Measurements from ENCODE around the gene ALG8. TPM values are rescaled to one million over a fixed set of nuclear protein-coding genes. Genes with fewer than 3 reads are reported as not detected.
A peak's percentile ranks its signal among the peaks of the same experiment; 100 is the strongest.

The ALG8 gene
- total RNA-seq, 2 experiments from 2014 or later = 47.3 to 51.6 TPM

GRCh38 chr11:78149646-78150045 is 10.2 kb upstream of the ALG8 start:
- DNase-seq (no peak), ATAC-seq (no peak)
- Mint-ChIP-seq H3K9me3 (ENCODE audit: low read depth) (no peaks in the 10 kb centered on the region), H3K27me3 (no peaks in the 10 kb centered on the region), H3K4me3 (no peak overlapping the region), H3K27ac (no peak overlapping the region), H3K4me1 (no peaks in the 10 kb centered on the region), H3K36me3 (no peaks in the 10 kb centered on the region)
- CTCF ChIA-PET = interaction anchor here (2.1 kb wide), 1 partner anchor 414 kb away, joined by 6 read pairs; no protein-coding TSS in a partner anchor

- Mint-ChIP-seq H3K4me3 (no peak overlapping the region), H3K9me3 (ENCODE audit: low read depth) (no peaks in the 10 kb centered on the region)
- CTCF ChIA-PET = no interaction called here
Observed at GRCh38 chr11:78147807-78148206, 8.4 kb upstream of the ALG8 start.

DNA sequence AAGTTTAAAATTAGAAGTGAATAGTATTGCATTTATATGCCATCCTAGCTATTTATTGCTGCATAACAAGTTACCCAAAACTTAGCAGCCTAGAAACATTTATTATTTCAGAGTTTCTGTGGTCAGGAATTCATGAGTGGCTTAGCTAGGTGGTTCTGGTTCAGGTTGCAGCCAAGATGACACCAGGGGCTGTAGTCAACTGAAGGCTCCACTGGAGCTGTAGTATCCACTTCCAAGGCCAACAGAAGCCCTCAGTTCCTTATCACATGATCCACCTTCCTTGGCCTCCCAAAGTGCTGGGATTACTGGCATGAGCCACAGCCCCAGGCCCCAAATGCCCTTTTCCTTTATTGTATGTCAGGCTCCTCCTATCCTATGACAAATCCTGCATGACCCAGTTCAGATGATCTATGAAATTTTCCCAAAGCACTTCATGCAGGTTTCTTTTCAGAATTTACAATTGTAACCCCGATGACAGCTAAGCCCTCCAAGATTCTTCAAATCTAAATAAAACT is 6.1 kb upstream of the ALG8 start:
- Mint-ChIP-seq H3K27ac (no peak overlapping the region), H3K4me3 (no peak overlapping the region), H3K4me1 (peaks cover 8% of the 10 kb centered on the region), H3K36me3 (peaks cover 10% of the 10 kb centered on the region), H3K9me3 (ENCODE audit: low read depth) (no peaks in the 10 kb centered on the region), H3K27me3 (no peaks in the 10 kb centered on the region)
- DNase-seq (no peak), ATAC-seq (no peak)
- CTCF ChIA-PET = interaction anchor here (0.6 kb wide), 1 partner anchor 566 kb away, joined by 3 read pairs; no protein-coding TSS in a partner anchor

More at GRCh38 chr11:78147807-78148206, 8.4 kb upstream of the ALG8 start:
- ATAC-seq = no peak
- H3K27me3 Mint-ChIP-seq = no peaks in the 10 kb centered on the region
- H3K27ac Mint-ChIP-seq = no peak overlapping the region
- H3K36me3 Mint-ChIP-seq = peaks cover 4% of the 10 kb centered on the region
- no peaks in the 10 kb centered on the region for H3K4me1 Mint-ChIP-seq
- DNase-seq = no peak

DNA sequence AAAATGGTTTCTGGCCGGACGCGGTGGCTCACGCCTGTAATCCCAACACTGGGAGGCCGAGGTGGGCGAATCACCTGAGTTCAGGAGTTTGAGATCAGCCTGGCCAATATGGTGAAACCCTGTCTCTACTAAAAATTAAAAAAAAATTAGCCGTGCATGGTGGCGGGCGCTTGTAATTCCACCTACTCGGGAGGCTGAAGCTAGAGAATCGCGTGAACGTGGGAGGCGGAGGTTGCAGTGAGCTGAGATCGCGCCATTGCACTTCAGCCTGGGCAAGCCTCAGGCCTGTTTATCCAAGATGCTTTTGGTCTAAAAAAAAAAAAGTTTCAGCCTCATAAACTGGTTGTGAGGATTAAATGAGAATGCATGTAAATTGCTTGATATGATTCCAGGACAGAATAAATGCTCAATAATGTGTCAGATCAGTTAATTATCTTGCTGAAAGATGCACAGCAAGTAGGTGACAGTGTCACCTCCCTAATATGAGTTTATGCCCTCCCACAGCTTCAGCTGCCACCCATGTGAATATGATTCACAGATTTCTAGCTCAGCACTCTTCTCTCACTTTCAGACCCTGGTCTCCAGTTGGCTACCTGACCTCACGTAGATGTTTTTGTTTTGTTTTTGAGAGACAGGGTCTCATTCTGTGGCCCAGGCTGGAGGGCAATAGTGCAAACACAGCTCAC is 1.1 kb upstream of the ALG8 start:
- Mint-ChIP-seq H3K27me3 (no peaks in the 10 kb centered on the region), H3K4me1 (peaks cover 39% of the 10 kb centered on the region), H3K9me3 (ENCODE audit: low read depth) (no peaks in the 10 kb centered on the region), H3K36me3 (peaks cover 32% of the 10 kb centered on the region), H3K4me3 (peak overlapping the region; percentile 78), H3K27ac (peak overlapping the region; percentile 52)
- DNase-seq = no peak
- CTCF ChIA-PET = interaction anchor here (1.1 to 2.1 kb wide), 4 partner anchors 66 to 434 kb away, joined by 3 to 11 read pairs (median 4); partner anchors contain the start of gene NARS2
- ATAC-seq = no peak

- Mint-ChIP-seq H3K9me3 (ENCODE audit: low read depth) (no peaks in the 10 kb centered on the region), H3K36me3 (peaks cover 37% of the 10 kb centered on the region), H3K27me3 (no peaks in the 10 kb centered on the region), H3K4me3 (peak overlapping the region; percentile 78), H3K4me1 (peaks cover 42% of the 10 kb centered on the region), H3K27ac (peak overlapping the region; percentile 88)
- ATAC-seq (peak; percentile 48), DNase-seq (peak; percentile 65)
- CTCF ChIA-PET = interaction anchor here (0.6 to 2.1 kb wide), 9 partner anchors 13 to 435 kb away, joined by 3 to 11 read pairs (median 3); partner anchors contain the start of genes KCTD21, NDUFC2 and USP35
Observed at GRCh38 chr11:78138694-78139421, 568 bp downstream of the ALG8 start.

- H3K9me3 Mint-ChIP-seq (ENCODE audit: low read depth) = no peaks in the 10 kb centered on the region
- peaks cover 39% of the 10 kb centered on the region for H3K36me3 Mint-ChIP-seq
- H3K4me3 Mint-ChIP-seq = peak overlapping the region; percentile 78
- DNase-seq (no peak), ATAC-seq (no peak)
- no peaks in the 10 kb centered on the region for H3K27me3 Mint-ChIP-seq
- H3K27ac Mint-ChIP-seq = peak overlapping the region; percentile 79
- peaks cover 42% of the 10 kb centered on the region for H3K4me1 Mint-ChIP-seq
- CTCF ChIA-PET = interaction anchor here (1.6 kb wide), 3 partner anchors 40 to 278 kb away, joined by 3 to 8 read pairs (median 5); partner anchors contain the start of gene NDUFC2
Observed at GRCh38 chr11:78138291-78138690, 1.1 kb downstream of the ALG8 start.

DNA sequence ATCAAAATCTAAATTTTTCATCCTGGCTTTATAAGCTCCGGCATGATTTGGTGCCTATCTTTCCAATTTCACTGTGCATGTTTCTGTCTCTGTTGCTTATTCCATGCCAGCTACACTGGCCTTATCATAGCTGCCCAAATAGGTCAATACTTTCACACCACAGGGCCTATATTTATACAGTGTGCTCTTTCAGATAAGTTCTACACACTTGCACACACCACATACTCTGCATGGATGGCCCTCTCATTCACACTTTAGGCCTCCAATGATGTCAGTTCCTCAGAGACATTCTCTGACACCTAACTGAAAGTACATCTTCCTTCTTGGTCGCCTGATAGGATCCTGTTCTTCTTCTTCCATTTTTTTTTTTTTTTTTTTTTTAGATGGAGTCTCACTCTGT is 7.0 kb downstream of the ALG8 start:
- DNase-seq (no peak), ATAC-seq (no peak)
- H3K4me3 Mint-ChIP-seq = no peak overlapping the region
- peaks cover 20% of the 10 kb centered on the region for H3K4me1 Mint-ChIP-seq
- H3K27ac Mint-ChIP-seq = no peak overlapping the region
- peaks cover 33% of the 10 kb centered on the region for H3K36me3 Mint-ChIP-seq
- H3K9me3 Mint-ChIP-seq (ENCODE audit: low read depth) = no peaks in the 10 kb centered on the region
- CTCF ChIA-PET = interaction anchor here (1.0 kb wide), 1 partner anchor 12 kb away, joined by 3 read pairs; no protein-coding TSS in a partner anchor
- no peaks in the 10 kb centered on the region for H3K27me3 Mint-ChIP-seq

GRCh38 chr11:78131956-78132355 is 7.5 kb downstream of the ALG8 start:
- DNase-seq = no peak
- no peak for ATAC-seq
- Mint-ChIP-seq H3K9me3 (ENCODE audit: low read depth) (no peaks in the 10 kb centered on the region), H3K27me3 (no peaks in the 10 kb centered on the region), H3K36me3 (peaks cover 28% of the 10 kb centered on the region), H3K4me3 (no peak overlapping the region), H3K27ac (no peak overlapping the region), H3K4me1 (peaks cover 15% of the 10 kb centered on the region)
- CTCF ChIA-PET = interaction anchor here (1.0 kb wide), 1 partner anchor 11 kb away, joined by 3 read pairs; no protein-coding TSS in a partner anchor

DNA sequence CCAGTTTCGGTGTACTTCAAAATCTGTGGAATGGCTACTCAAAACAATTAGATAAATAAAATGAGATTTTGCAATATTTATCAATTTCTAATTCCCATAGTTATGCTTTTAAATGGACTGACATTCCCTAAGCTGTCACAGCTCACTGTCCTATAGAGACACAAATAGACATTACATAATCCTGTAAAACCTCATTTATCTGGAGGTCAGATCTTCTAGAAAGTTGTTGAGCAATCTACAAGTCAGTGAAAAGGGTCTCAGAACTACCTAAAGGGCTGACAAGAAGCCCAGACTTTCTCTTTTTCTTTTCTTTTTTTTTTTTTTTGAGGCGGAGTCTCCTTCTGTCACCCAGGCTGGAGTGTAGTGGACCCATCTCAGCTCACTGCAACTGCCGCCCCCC is 12.0 kb downstream of the ALG8 start:
- Mint-ChIP-seq H3K27me3 (no peaks in the 10 kb centered on the region), H3K36me3 (peaks cover 19% of the 10 kb centered on the region), H3K4me1 (peaks cover 6% of the 10 kb centered on the region), H3K27ac (no peak overlapping the region), H3K4me3 (no peak overlapping the region), H3K9me3 (ENCODE audit: low read depth) (no peaks in the 10 kb centered on the region)
- CTCF ChIA-PET = interaction anchor here (1.4 kb wide), 1 partner anchor 82 kb away, joined by 3 read pairs; no protein-coding TSS in a partner anchor
- DNase-seq (no peak), ATAC-seq (no peak)

- H3K9me3 Mint-ChIP-seq (ENCODE audit: low read depth) = no peaks in the 10 kb centered on the region
- CTCF ChIA-PET = no interaction called here
- no peak overlapping the region for H3K27ac Mint-ChIP-seq
- DNase-seq = no peak
- no peak overlapping the region for H3K4me3 Mint-ChIP-seq
- H3K36me3 Mint-ChIP-seq = peaks cover 27% of the 10 kb centered on the region
- no peaks in the 10 kb centered on the region for H3K27me3 Mint-ChIP-seq
- ATAC-seq = no peak
- no peaks in the 10 kb centered on the region for H3K4me1 Mint-ChIP-seq
Observed at GRCh38 chr11:78112582-78113275, 26.7 kb downstream of the ALG8 start.

DNA sequence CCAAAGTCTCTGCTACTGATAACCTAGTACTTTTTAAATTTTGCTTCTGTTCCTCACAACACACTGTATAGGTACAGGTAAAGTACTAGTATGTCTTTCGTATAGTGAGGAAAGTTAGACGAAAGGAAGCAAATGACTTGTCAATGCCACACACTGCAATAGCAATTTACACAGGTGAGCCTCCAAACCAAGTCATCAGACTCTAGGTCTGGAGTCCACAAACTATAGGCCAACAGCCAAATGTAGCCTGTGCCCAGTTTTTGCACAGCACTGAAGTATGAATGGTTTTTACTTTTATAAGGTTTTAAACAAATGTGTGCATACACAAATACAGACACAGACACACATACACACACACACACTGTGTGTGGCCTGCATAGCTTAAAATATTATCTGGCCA is 28.1 kb downstream of the ALG8 start:
- no peak overlapping the region for H3K4me3 Mint-ChIP-seq
- ATAC-seq (no peak), DNase-seq (no peak)
- no peaks in the 10 kb centered on the region for H3K9me3 Mint-ChIP-seq (ENCODE audit: low read depth)
- H3K4me1 Mint-ChIP-seq = no peaks in the 10 kb centered on the region
- H3K36me3 Mint-ChIP-seq = peaks cover 30% of the 10 kb centered on the region
- CTCF ChIA-PET = no interaction called here
- H3K27ac Mint-ChIP-seq = no peak overlapping the region
- no peaks in the 10 kb centered on the region for H3K27me3 Mint-ChIP-seq

DNA sequence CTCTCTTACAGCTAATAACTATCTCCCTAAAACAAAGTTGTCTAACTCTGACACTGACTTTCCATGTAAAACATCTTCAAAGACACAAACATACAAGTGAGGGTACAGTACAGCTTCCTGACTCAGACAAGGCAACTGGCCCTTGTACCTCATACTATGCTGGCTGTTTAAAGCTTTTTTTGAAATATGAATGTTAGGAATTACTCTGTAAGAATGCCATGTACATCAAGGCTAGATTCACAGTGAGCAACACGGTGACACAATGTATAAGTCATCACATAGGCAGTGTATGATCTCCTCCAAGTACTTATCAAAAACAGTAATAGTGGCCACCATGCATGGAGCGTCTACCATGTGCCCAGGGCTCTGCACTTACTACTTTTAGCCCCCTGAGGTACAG is 28.6 kb downstream of the ALG8 start:
- DNase-seq (no peak), ATAC-seq (no peak)
- Mint-ChIP-seq H3K4me3 (no peak overlapping the region), H3K4me1 (no peaks in the 10 kb centered on the region), H3K9me3 (ENCODE audit: low read depth) (no peaks in the 10 kb centered on the region), H3K27ac (no peak overlapping the region), H3K36me3 (peaks cover 33% of the 10 kb centered on the region), H3K27me3 (no peaks in the 10 kb centered on the region)
- CTCF ChIA-PET = no interaction called here

DNA sequence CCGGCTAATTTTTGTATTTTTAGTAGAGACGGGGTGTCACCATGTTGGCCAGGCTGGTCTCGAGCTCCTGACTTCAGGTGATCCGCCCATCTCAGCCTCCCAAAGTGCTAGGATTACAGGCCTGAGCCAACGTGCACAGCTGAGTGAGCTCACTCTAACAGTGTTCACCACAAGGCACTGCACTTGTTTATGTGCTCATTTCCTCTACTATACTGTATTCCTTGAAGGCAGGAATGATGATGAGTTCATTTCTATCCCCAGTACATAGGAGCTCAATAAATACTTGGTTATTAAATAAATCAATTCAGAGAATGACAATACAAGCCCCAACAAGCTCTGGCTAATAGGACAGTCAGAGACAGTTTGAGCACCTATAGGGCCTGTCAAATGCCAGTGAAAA is 29.1 kb downstream of the ALG8 start:
- H3K4me3 Mint-ChIP-seq = no peak overlapping the region
- no peak for DNase-seq
- no peaks in the 10 kb centered on the region for H3K4me1 Mint-ChIP-seq
- ATAC-seq = no peak
- no peaks in the 10 kb centered on the region for H3K27me3 Mint-ChIP-seq
- H3K27ac Mint-ChIP-seq = no peak overlapping the region
- H3K36me3 Mint-ChIP-seq = peaks cover 31% of the 10 kb centered on the region
- CTCF ChIA-PET = interaction anchor here (1.2 kb wide), 1 partner anchor 29 kb away, joined by 3 read pairs; no protein-coding TSS in a partner anchor
- H3K9me3 Mint-ChIP-seq (ENCODE audit: low read depth) = no peaks in the 10 kb centered on the region

All from activated CD8-positive, alpha-beta memory T cell treated with anti-CD3 and anti-CD28 coated beads, Interleukin-2, amount 10 ng/mL, durations not matched to agents 7 days and 5 days (primary cell).